ENCODE measurements around the gene NCAPD3.

DNA sequence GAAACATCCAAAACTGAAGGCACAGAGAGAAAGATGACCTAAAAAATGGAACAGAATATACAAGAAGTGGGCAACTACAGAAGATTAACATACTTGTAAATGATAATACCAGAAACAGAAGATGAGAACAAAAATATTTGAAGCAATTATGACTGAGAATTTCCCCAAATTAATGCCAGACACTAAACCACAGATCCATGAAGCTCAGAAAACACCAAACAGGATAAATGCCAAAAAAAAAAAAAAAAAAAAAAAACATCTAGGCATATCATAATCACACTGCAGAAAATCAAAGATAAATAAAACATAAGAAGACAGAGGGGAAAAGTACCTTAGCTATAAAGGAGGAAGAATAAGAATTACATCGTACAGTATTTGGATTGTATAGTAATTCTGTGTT, 89.6 kb downstream of the NCAPD3 start:
- TF ChIP-seq CTCF (conservative IDR thresholded peaks at IDR 0.05; ENCODE audit: low read depth, low read length): no peak
- no peak for TF ChIP-seq EZH2 (IDR thresholded peaks at IDR 0.05; ENCODE audit: low read length, unreplicated experiment)

Measured in PC-3 (cell line).